Cardiac fibroblast (primary cell): ENCODE data around the gene ARL1.
"Not testable (repeated sequence)": the region's sequence is repeated elsewhere in the genome, so short reads cannot be mapped to it uniquely, and the experiment has no call there.

Source experiments
- DNase-seq, 2 donors: peaks; one replicate each; pipeline versions ENCODE4 v3.0.0 to v3.0.0-alpha.2; 2010; ENCODE audit warnings: low read depth in 2 of 2
- H3K4me3 ChIP-seq, 2 donors: replicated peaks in 1 of 2; 1 replicate in 1 of 2; 2 replicates in 1 of 2; pipeline ENCODE4 v1.5.1; 2011; ENCODE audit warnings: low read depth in 2 of 2, low read length in 2 of 2, mild to moderate bottlenecking in 2 of 2, moderate library complexity in 1 of 2
- CTCF ChIP-seq: IDR thresholded peaks from one replicate; pipeline ENCODE4 v1.5.1; 2011; ENCODE audit warnings: low read depth, mild to moderate bottlenecking, low read length, inconsistent platforms

The ARL1 gene

GRCh38 chr12:101424620-101425019, 17.0 kb upstream of the ARL1 start:
- no peak for TF ChIP-seq CTCF
- DNase-seq: no peak
- H3K4me3 ChIP-seq: no peak overlapping the region

GRCh38 chr12:101422066-101422465, 14.5 kb upstream of the ARL1 start:
- DNase-seq: not testable (repeated sequence)

GRCh38 chr12:101415228-101415627, 7.7 kb upstream of the ARL1 start:
- TF ChIP-seq CTCF: no peak
- no peak overlapping the region for H3K4me3 ChIP-seq
- DNase-seq: no peak

More at GRCh38 chr12:101422066-101422465, 14.5 kb upstream of the ARL1 start:
- not testable (repeated sequence) for H3K4me3 ChIP-seq

- peak; percentile 40 for TF ChIP-seq CTCF
- peak; percentile 72 to 84 for DNase-seq
- H3K4me3 ChIP-seq: no peak overlapping the region
These were observed 7.1 kb upstream of the ARL1 start for GRCh38 chr12:101414533-101415119.

GRCh38 chr12:101410169-101410568, 2.6 kb upstream of the ARL1 start:
- H3K4me3 ChIP-seq, DNase-seq: not testable (repeated sequence)

GRCh38 chr12:101407049-101407435, 530 bp downstream of the ARL1 start:
- DNase-seq: no peak
- peak overlapping the region; percentile 89 to 90 for H3K4me3 ChIP-seq
- no peak for TF ChIP-seq CTCF

- not testable (repeated sequence) for DNase-seq, H3K4me3 ChIP-seq
These were observed 16.4 kb downstream of the ARL1 start for GRCh38 chr12:101391181-101391580.

- no peak for TF ChIP-seq CTCF
- DNase-seq: no peak
- H3K4me3 ChIP-seq: no peak overlapping the region
These were observed 28.4 kb downstream of the ARL1 start for GRCh38 chr12:101379149-101379548.
